ENCODE measurements around the gene CLRN2. TPM values are rescaled to one million over a fixed set of nuclear protein-coding genes. Genes with fewer than 3 reads are reported as not detected.

Gene CLRN2
- total and polyA plus RNA-seq, 5 experiments from 2014 or later, result not detected

DNA sequence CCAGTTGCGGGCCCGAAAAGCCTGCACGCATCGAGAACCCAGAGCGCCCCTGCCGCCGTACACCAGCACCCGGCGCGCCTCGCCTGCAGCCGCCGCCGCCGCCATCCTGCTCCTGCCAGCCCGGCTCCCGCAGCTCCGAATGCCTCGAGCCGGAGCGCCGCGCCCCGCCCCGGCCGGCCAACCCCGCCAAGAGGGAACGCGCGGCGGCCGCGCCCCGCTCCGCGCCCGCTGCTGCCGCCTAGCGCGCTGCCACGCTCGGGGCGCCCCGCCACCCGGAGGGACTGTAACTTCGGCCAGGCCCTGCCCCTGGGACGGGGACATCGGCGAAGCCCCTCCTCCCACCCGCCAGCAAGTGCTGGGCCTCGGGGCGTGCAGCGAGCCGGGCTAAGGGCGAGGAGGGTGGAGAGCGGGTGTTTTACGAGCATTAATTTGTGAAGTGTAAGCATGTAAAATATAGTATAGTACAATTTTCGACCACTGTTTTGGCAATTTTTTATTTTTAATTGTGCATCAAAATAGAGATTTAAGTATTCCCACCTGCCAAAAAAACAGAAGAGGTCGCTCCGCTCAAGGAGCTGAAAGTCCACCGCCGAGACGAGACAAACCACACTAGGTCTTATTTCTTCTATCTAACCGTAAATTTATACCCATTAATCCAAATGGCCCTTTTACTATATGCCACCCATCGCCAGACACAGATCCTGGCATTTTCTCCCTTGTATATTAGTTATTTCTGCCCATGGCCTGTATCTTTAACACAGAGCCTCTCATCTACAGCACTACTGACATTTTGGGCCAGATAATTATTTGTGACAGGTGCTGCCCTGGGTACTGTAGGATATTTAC is 2.8 kb upstream of the CLRN2 start, which contains the start of gene QDPR:
TSS of gene QDPR (minus strand) at position 141 of the 846 bp plus-strand sequence. CDS start at position 105, 36 bp downstream.
- ATAC-seq (peak; percentile 90 to 94), DNase-seq (peak; percentile 51 to 77 (median 66))
- Mint-ChIP-seq H3K36me3 (peaks cover 0 to 22% (median 4%) of the 10 kb centered on the region in 3 donors), H3K27me3 (peaks cover 0 to 9% (median 7%) of the 10 kb centered on the region in 5 donors), H3K4me3 (peak within 1 kb of the TSS; percentile 81 to 100 (median 99)), H3K4me1 (peaks cover 20 to 39% (median 36%) of the 10 kb centered on the region in 4 donors), H3K27ac (peak within 1 kb of the TSS; percentile 68 to 97 (median 94)), H3K9me3 (no peaks in the 10 kb centered on the region)
- POLR2A ChIA-PET, result interaction anchor here (1.1 kb wide), 1 partner anchor 102 kb away, joined by 4 read pairs; the partner anchor contains the start of gene MED28

DNA sequence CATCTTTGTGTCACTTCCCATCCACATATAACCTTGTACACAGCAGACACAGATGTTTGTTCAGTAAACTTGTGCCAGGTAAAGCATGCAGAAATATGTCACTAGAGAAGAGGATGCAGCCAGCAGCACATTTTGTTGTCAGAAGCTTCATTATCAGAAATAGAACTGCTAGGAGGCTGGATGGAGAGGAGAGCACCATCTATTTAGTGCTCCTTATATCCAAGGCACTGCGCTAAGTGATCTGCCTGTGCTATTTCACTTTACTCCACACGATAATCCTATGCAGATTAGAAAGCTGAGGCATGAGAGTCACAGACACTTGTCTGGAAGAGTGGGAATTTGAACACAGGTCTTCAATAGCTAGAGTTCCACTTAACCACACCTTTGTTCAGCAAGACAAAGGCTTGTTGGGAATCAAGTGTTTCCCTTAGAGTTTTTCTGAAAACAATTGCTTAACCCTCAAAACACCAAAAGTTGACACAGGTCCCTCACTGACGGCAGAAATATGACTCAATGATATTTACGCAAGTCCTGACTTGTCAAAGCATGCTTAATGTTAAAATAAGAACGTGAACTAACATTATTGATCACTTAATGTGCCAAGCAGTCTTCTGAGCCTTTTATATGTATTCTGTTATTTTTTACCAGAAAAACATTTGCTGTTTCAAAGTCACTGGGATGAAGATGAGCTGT is 1.8 kb upstream of the CLRN2 start:
- DNase-seq (no peak), ATAC-seq (no peak)
- H3K9me3 Mint-ChIP-seq, result no peaks in the 10 kb centered on the region
- H3K4me3 Mint-ChIP-seq, result peak overlapping the region; percentile 55 to 100 (median 78)
- H3K27me3 Mint-ChIP-seq, result peaks cover 0 to 15% (median 7%) of the 10 kb centered on the region in 5 donors
- POLR2A ChIA-PET, result no interaction called here
- peaks cover 0 to 15% (median 4%) of the 10 kb centered on the region in 3 donors for H3K36me3 Mint-ChIP-seq
- peaks cover 20 to 39% (median 35%) of the 10 kb centered on the region in 4 donors for H3K4me1 Mint-ChIP-seq
- peak overlapping the region; percentile 3 to 83 (median 72) for H3K27ac Mint-ChIP-seq

GRCh38 chr4:17515445-17516407 is 761 bp downstream of the CLRN2 start:
- Mint-ChIP-seq H3K4me3 (peak overlapping the region in 1 of 10 donors; percentile 2), H3K27me3 (peaks cover 0 to 28% (median 20%) of the 10 kb centered on the region in 5 donors), H3K9me3 (no peaks in the 10 kb centered on the region), H3K27ac (no peak overlapping the region), H3K36me3 (no peaks in the 10 kb centered on the region), H3K4me1 (peaks cover 14 to 19% (median 18%) of the 10 kb centered on the region in 4 donors)
- DNase-seq (no peak), ATAC-seq (no peak)
- POLR2A ChIA-PET, result no interaction called here

- Mint-ChIP-seq H3K9me3 (no peaks in the 10 kb centered on the region), H3K27ac (no peak overlapping the region), H3K4me1 (peaks cover 7 to 10% (median 9%) of the 10 kb centered on the region in 4 donors), H3K36me3 (no peaks in the 10 kb centered on the region), H3K27me3 (peaks cover 0 to 36% (median 20%) of the 10 kb centered on the region in 5 donors), H3K4me3 (no peak overlapping the region)
- POLR2A ChIA-PET, result no interaction called here
- no peak for DNase-seq
- no peak for ATAC-seq
These were observed 2.0 kb downstream of the CLRN2 start for GRCh38 chr4:17516980-17517379.

DNA sequence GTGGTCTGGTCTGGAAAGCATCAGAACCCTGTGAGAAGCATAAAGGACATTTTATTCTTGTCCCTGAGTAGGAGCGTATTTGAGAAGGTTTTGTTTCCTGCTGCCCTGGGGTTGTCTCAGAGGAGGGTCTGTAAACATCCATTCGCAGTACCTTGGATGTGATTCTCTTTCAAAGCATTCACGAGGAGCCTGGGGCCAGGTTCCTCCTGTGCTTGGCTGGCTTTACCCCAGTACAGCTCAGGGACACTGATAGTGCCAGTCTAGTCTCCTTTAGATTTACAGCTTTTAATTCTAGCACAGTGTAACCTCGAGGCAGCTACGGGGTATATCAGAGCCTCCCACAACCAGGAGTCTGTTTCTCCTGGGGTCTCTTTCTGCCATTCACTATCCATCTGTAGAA is 2.7 kb downstream of the CLRN2 start:
- H3K27ac Mint-ChIP-seq, result no peak overlapping the region
- POLR2A ChIA-PET, result no interaction called here
- H3K36me3 Mint-ChIP-seq, result no peaks in the 10 kb centered on the region

GRCh38 chr4:17521595-17521994 is 6.6 kb downstream of the CLRN2 start:
- POLR2A ChIA-PET, result no interaction called here
- ATAC-seq (no peak), DNase-seq (no peak)
- Mint-ChIP-seq H3K9me3 (no peaks in the 10 kb centered on the region), H3K36me3 (no peaks in the 10 kb centered on the region), H3K4me3 (no peak overlapping the region), H3K4me1 (peaks cover 0 to 2% (median 0%) of the 10 kb centered on the region in 4 donors), H3K27ac (no peak overlapping the region), H3K27me3 (peaks cover 5 to 49% (median 27%) of the 10 kb centered on the region in 5 donors)

More for the DNA sequence above, 2.7 kb downstream of the CLRN2 start:
- Mint-ChIP-seq H3K27me3 (peaks cover 0 to 36% (median 20%) of the 10 kb centered on the region in 5 donors), H3K4me1 (peaks cover 4 to 5% (median 4%) of the 10 kb centered on the region in 4 donors), H3K4me3 (no peak overlapping the region), H3K9me3 (no peaks in the 10 kb centered on the region)
- DNase-seq (no peak), ATAC-seq (no peak)

DNA sequence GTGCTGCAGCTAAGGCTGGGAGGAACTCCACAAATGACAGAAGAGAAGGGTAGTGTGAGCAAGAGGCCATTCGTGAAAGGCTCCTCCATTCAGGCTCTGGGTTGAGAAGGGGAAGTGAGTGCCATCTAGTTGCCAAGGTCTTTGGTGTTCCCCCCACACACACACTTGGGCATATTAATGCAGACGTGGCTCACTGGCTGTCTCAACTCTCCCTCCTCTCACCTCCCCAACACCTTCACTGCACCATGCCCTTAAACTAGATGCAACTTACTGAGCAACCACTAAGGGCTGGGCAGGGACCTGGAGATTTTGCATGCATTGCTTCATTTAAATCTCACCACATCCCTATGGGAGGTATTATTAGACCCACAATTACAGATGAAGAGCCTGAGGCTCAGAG is 8.7 kb downstream of the CLRN2 start:
- H3K9me3 Mint-ChIP-seq, result no peaks in the 10 kb centered on the region
- peaks cover 7 to 47% (median 30%) of the 10 kb centered on the region in 5 donors for H3K27me3 Mint-ChIP-seq
- DNase-seq, result no peak
- H3K36me3 Mint-ChIP-seq, result no peaks in the 10 kb centered on the region
- no peak overlapping the region for H3K4me3 Mint-ChIP-seq
- peaks cover 0 to 2% (median 0%) of the 10 kb centered on the region in 4 donors for H3K4me1 Mint-ChIP-seq
- no peak for ATAC-seq
- POLR2A ChIA-PET, result no interaction called here
- no peak overlapping the region for H3K27ac Mint-ChIP-seq

- Mint-ChIP-seq H3K27me3 (peaks cover 14 to 34% (median 22%) of the 10 kb centered on the region in 5 donors), H3K4me3 (no peak overlapping the region), H3K4me1 (peaks cover 0 to 2% (median 0%) of the 10 kb centered on the region in 4 donors), H3K9me3 (no peaks in the 10 kb centered on the region), H3K27ac (no peak overlapping the region), H3K36me3 (no peaks in the 10 kb centered on the region)
- no peak for ATAC-seq
- POLR2A ChIA-PET, result no interaction called here
- no peak for DNase-seq
These were observed 11.9 kb downstream of the CLRN2 start for GRCh38 chr4:17526695-17527477.

DNA sequence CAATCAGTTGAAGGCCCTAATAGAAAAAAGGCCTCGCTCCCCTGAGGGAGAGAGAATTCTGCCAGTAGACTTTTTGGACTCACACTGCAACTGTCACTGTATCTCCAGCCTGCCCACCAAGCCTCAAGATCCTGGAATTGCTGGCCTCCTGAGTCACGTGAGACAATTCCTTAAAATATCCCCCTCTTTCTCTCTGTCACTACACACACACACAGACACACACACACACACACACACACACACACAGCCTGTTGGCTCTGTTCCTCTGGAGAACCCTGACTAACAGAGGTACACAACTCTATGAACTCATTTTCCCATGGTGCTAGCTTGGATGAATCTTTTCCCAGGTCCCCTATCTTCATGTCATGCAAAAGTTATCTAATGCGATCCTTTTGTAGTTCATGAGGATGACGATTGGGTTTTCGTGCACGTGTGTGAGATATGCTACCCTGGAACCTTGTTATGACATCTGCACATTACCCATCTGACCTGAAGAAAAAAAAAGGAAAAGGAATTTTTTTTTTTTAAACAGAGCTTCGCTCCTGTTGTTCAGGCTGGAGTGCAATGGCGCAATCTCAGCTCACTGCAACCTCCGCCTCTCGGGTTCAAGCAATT is 13.7 kb downstream of the CLRN2 start:
- no peak for DNase-seq
- Mint-ChIP-seq H3K4me3 (no peak overlapping the region), H3K27me3 (peaks cover 11 to 33% (median 19%) of the 10 kb centered on the region in 5 donors), H3K4me1 (no peaks in the 10 kb centered on the region), H3K9me3 (no peaks in the 10 kb centered on the region), H3K27ac (no peak overlapping the region), H3K36me3 (no peaks in the 10 kb centered on the region)
- ATAC-seq, result no peak
- POLR2A ChIA-PET, result no interaction called here

DNA sequence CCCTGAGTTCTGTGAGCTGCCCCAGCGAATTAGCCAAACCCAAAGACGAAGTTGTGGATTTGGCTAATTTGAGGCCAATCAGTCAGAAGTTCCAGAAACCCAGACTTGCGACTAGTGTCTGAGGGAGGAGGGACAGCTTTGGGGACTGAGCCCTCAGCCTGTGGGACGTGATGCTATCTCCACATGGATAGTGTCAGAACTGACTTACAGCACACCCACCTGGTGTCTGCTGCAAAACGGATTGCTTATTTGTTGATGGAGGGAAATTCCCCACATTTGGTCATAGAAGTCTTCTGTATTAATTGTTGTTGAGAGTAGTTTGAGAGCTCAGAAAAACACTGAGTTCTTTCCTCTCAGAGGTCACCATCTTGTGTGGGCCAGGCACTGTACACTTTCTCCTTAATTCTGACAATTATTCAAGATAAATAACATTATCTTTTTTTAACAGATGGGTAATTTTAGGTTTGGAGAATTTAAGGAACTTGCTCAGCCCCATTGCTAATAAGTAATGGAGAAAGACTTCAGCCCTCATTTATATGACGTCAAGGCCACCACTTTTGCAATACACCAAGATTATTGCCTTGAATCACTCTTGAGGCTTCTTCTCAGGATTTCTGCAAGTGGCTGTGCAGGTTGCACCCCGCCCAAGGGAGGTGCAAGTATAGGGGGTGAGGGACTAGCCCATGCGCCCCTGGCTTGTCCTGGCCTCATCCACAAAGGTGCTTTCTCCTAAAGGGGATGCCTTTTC is 16.7 kb downstream of the CLRN2 start:
- ATAC-seq (no peak), DNase-seq (no peak)
- POLR2A ChIA-PET, result no interaction called here
- H3K36me3 Mint-ChIP-seq, result no peaks in the 10 kb centered on the region
- peaks cover 0 to 2% (median 0%) of the 10 kb centered on the region in 4 donors for H3K4me1 Mint-ChIP-seq
- H3K27me3 Mint-ChIP-seq, result peaks cover 9 to 22% (median 15%) of the 10 kb centered on the region in 5 donors
- no peak overlapping the region for H3K27ac Mint-ChIP-seq
- no peak overlapping the region for H3K4me3 Mint-ChIP-seq
- no peaks in the 10 kb centered on the region for H3K9me3 Mint-ChIP-seq

GRCh38 chr4:17534705-17535104 is 19.7 kb downstream of the CLRN2 start:
- no peak for ATAC-seq
- no peak for DNase-seq
- Mint-ChIP-seq H3K27ac (no peak overlapping the region), H3K36me3 (no peaks in the 10 kb centered on the region), H3K4me3 (no peak overlapping the region), H3K9me3 (no peaks in the 10 kb centered on the region), H3K4me1 (peaks cover 0 to 2% (median 0%) of the 10 kb centered on the region in 4 donors), H3K27me3 (peaks cover 0 to 5% (median under 1%) of the 10 kb centered on the region in 5 donors)
- POLR2A ChIA-PET, result no interaction called here

All from naive thymus-derived CD8-positive, alpha-beta T cell (primary cell).